Calu3 (cell line): ENCODE measurements around the gene ZMYND15. TPM values are rescaled to one million over a fixed set of nuclear protein-coding genes. Genes with fewer than 3 reads are reported as not detected.

Source experiments
- BruUV-seq: library from RNA; stranded (reverse); fragments of 400-500 nt; replicated peaks from 2 replicates; lab custom pipeline; 2021; lab: Mats Ljungman, UMichigan
- CTCF ChIA-PET: fragments of 300-600 bp; sonication (Branson Sonifier 250); formaldehyde crosslinking; loops from one replicate; lab custom pipeline; 2022; ENCODE audit warnings: antibody characterized with exemption; lab: Charles Lee
- DNase-seq: peaks from one replicate; pipeline ENCODE4 v3.0.0; 2022
- H3K27ac Mint-ChIP-seq: one replicate; pipeline ENCODE4 v1.8.0; 2022; ENCODE audit warnings: mixed read lengths; ENCODE audit not compliant: unreplicated experiment
- H3K27me3 Mint-ChIP-seq: one replicate; pipeline ENCODE4 v1.8.0; 2022; ENCODE audit warnings: mixed read lengths; ENCODE audit not compliant: unreplicated experiment
- H3K36me3 Mint-ChIP-seq: one replicate; pipeline ENCODE4 v1.8.0; 2022; ENCODE audit warnings: mild to moderate bottlenecking, moderate library complexity, mixed read lengths; ENCODE audit not compliant: insufficient read depth, unreplicated experiment
- H3K4me1 Mint-ChIP-seq: one replicate; pipeline ENCODE4 v1.8.0; 2022; ENCODE audit warnings: mild to moderate bottlenecking, low read depth, mixed read lengths; ENCODE audit not compliant: unreplicated experiment
- H3K4me3 Mint-ChIP-seq: one replicate; pipeline ENCODE4 v1.8.0; 2022; ENCODE audit warnings: mild to moderate bottlenecking, low read depth, moderate library complexity, mixed read lengths; ENCODE audit not compliant: unreplicated experiment
- H3K9me3 Mint-ChIP-seq: one replicate; pipeline ENCODE4 v1.8.0; 2022; ENCODE audit warnings: low read depth, mixed read lengths; ENCODE audit not compliant: unreplicated experiment
- intact Hi-C: fragments of 100-400 bp; cut with micrococcal nuclease; formaldehyde crosslinking; loops from one replicate; pipeline ENCODE4 v1.10.0; 2022; ENCODE audit not compliant: unreplicated experiment
- total RNA-seq: library from RNA; stranded (reverse); gene quantifications from 2 replicates; pipeline ENCODE4 v1.2.3, GENCODE V29; 2022
- TF ChIP-seq, protein P1 (sequence below): fragments of 200-600 bp; IDR thresholded peaks from one replicate; pipeline ENCODE4 v1.8.0; 2022; ENCODE audit warnings: antibody characterized with exemption; ENCODE audit not compliant: unreplicated experiment

ZMYND15 gene
- total RNA-seq, 1 experiment from 2014 or later: 2.2 TPM

DNA sequence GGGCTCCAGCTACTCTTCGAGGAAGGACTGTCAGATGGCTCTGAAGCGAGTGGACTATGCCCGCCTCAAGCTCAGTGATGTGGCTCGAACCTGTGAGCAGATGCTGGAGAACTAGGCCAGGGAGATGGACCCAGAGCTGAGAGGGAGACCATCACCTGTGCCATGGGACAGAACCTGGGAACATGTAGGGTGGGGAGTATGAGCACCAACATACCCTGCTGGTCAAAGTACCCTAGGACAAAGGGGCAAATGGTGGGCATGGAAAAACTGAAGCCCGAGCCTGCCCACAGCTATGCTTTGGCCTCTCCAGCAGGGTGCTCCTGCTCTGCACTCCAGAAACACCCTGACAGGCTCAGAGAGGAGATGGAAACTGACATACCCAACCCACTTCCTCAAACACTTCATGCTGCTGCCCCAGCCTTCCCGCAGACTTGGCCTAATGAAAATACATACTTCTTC is 6.5 kb upstream of the ZMYND15 start:
- Mint-ChIP-seq H3K27me3 (no peaks in the 10 kb centered on the region), H3K9me3 (no peaks in the 10 kb centered on the region), H3K36me3 (peaks cover 34% of the 10 kb centered on the region), H3K27ac (no peak overlapping the region), H3K4me3 (no peak overlapping the region), H3K4me1 (peaks cover 8% of the 10 kb centered on the region)
- intact Hi-C loops: loop anchor here (10.0 kb wide), 1 partner anchor 152 kb away; no protein-coding TSS in a partner anchor
- DNase-seq: no peak
- CTCF ChIA-PET: no interaction called here
- TF ChIP-seq, protein P1, sequence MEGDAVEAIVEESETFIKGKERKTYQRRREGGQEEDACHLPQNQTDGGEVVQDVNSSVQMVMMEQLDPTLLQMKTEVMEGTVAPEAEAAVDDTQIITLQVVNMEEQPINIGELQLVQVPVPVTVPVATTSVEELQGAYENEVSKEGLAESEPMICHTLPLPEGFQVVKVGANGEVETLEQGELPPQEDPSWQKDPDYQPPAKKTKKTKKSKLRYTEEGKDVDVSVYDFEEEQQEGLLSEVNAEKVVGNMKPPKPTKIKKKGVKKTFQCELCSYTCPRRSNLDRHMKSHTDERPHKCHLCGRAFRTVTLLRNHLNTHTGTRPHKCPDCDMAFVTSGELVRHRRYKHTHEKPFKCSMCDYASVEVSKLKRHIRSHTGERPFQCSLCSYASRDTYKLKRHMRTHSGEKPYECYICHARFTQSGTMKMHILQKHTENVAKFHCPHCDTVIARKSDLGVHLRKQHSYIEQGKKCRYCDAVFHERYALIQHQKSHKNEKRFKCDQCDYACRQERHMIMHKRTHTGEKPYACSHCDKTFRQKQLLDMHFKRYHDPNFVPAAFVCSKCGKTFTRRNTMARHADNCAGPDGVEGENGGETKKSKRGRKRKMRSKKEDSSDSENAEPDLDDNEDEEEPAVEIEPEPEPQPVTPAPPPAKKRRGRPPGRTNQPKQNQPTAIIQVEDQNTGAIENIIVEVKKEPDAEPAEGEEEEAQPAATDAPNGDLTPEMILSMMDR: no peak
- BruUV-seq: no TSS peak

DNA sequence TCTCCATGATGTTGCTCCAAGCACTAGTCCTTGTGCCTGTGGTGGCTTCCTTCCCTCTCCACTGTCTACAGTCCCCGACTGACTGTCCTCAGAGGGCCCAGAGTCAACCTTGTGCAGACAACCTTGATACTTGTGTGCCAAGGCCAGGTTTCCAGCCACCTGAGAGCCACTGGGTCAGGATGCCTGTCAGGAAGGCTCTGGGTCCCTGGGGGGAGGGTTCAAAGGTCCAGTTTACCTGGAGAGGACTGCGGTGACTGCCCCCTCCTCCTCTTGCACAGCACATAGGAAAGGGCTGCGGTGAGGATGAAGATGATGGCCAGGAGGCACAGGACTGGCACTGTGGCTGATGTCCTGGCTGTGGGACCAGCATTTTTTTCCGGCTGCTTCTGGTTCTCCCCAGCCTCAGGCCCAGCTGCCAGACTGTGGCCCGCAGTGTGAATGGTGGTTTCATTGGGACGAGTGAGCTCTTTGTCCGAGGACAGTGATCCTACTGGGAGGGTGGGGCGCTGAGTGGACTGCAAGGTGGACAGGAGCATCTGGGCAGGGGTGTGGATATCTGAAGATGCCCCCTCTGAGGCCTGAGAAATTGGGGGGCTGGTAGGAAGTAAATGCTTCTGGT is 4.7 kb upstream of the ZMYND15 start:
- no peak for DNase-seq
- Mint-ChIP-seq H3K27me3 (no peaks in the 10 kb centered on the region), H3K4me1 (peaks cover 8% of the 10 kb centered on the region), H3K4me3 (no peak overlapping the region), H3K27ac (no peak overlapping the region), H3K36me3 (peaks cover 49% of the 10 kb centered on the region), H3K9me3 (no peaks in the 10 kb centered on the region)
- intact Hi-C loops: loop anchor here (10.0 kb wide), 1 partner anchor 150 kb away; no protein-coding TSS in a partner anchor
- BruUV-seq: no TSS peak
- TF ChIP-seq, protein P1: no peak
- CTCF ChIA-PET: interaction anchor here (1.1 kb wide), 1 partner anchor 55 kb away, joined by 3 read pairs; no protein-coding TSS in a partner anchor

DNA sequence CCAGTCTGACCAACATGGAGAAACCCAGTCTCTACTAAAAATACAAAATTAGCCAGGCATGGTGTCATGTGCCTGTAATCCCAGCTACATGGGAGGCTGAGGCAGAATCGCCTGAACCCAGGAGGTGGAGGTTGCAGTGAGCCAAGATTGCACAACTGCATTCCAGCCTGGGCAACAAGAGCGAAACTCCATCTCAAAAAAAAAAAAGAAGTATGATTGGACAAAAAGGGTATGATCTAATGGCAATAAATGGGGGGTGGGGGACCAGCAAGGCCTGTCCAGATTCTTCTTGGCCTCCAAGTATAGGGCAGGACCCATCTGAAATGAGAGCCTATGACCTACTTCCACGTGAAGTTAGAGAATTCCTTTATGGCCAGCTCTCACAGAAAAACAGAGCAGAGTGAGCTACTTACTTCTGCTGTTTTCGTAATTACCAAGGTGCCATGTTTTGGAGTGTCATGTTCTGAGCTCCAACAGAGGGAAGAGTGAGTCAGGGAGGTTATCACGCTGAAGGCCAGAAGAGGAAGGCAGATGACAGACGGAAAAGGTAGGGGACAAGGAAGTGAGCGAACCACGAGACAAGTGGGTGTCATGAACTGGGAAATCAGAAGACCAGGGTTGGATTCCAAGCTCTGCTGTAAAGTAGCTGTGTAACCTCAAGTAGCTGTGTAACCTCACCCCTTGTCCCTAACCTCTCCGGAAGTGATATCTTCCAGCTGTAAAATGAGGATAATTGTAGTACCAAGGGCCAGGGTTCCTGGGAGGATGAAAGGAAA is 3.6 kb upstream of the ZMYND15 start:
- Mint-ChIP-seq H3K9me3 (no peaks in the 10 kb centered on the region), H3K27ac (no peak overlapping the region), H3K36me3 (peaks cover 55% of the 10 kb centered on the region), H3K4me3 (no peak overlapping the region), H3K27me3 (no peaks in the 10 kb centered on the region), H3K4me1 (peaks cover 8% of the 10 kb centered on the region)
- DNase-seq: no peak
- intact Hi-C loops: loop anchor here (10.0 kb wide), 1 partner anchor 149 kb away; no protein-coding TSS in a partner anchor
- CTCF ChIA-PET: interaction anchor here (1.1 kb wide), 1 partner anchor 54 kb away, joined by 3 read pairs; no protein-coding TSS in a partner anchor
- TSS peak; percentile 12 for BruUV-seq
- TF ChIP-seq, protein P1: no peak

DNA sequence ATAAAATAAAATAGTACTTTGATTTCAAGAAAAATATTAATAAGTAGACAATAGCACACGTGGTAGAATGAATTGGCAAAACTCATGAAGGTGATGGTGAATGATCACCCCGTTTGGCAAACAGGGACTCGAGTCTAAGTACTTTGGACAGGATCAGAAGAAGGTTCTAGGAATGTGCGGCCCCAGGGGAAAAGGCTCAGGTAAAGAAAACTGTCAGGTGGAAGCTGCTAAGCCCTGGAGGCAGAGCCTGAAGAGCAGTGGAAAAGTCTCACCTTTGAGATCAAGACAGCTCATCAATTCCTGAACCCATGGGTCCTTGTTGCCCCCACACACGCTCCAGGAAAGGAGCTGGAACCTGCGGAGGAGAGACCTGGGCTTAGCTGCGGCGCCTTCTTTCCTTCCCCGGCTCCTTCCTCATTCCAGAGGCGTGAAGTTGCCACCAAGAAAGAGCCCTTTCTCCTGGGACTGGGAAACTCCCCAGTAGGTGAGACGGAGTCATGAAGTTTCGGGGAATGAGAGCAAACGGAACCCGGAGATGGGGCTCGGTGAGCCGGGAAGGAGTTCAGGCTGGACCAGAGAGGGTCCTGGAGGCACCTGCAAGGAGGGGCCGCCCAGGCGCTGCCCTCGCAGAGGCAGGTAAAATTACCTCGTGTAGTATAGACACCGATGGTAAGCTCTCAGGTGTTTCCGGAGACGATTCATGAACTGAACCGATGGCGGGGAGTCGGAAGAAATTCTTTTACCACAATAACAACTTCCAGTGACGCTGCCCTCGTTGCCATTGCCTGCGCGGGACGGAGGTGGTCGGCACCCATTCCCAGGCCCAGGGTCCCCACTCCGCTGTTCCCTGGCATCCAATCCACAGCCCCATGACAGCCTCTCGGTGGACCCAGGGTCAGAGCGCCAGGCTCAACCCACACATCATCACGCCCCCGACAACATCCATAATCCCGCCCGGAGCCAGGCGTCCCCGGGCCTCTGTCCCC is 1.2 kb upstream of the ZMYND15 start:
- TF ChIP-seq, protein P1: no peak
- H3K9me3 Mint-ChIP-seq: no peaks in the 10 kb centered on the region
- peaks cover 8% of the 10 kb centered on the region for H3K4me1 Mint-ChIP-seq
- TSS peak; percentile 76 for BruUV-seq
- CTCF ChIA-PET: interaction anchor here (1.0 to 2.0 kb wide), 2 partner anchors 52 to 58 kb away, joined by 3 to 11 read pairs; partner anchors contain the start of gene PSMB6
- no peaks in the 10 kb centered on the region for H3K27me3 Mint-ChIP-seq
- H3K4me3 Mint-ChIP-seq: peak overlapping the region; percentile 77
- peak overlapping the region; percentile 82 for H3K27ac Mint-ChIP-seq
- DNase-seq: peak; percentile 65
- intact Hi-C loops: loop anchor here (10.0 kb wide), 1 partner anchor 146 kb away; no protein-coding TSS in a partner anchor
- peaks cover 50% of the 10 kb centered on the region for H3K36me3 Mint-ChIP-seq
